Gastrocnemius medialis (tissue), 4 donors: ENCODE measurements around the gene ZMPSTE24. TPM values are rescaled to one million over a fixed set of nuclear protein-coding genes. Genes with fewer than 3 reads are reported as not detected.

Source experiments
- ATAC-seq, 2 donors: fragments of 150-250 bp; one replicate each; pipeline ENCODE4 v1.9.1; 2016
- DNase-seq, 2 donors: peaks; one replicate each; pipeline ENCODE4 v3.0.0-alpha.2; 2019
- H3K27ac ChIP-seq, 4 donors: fragments of 200-600 bp; sonication (generic); 1 replicate in 1 of 4; 2 replicates in 3 of 4; pipeline ENCODE4 v1.5.1; 2016 to 2018; ENCODE audit warnings: mild to moderate bottlenecking in 2 of 4, moderate library complexity in 1 of 4
- H3K27me3 ChIP-seq, 3 donors: fragments of 200-600 bp; sonication (generic) in 2 of 3; 1 replicate in 1 of 3; 2 replicates in 2 of 3; pipeline versions ENCODE4 v1.5.1 to v1.6.0; 2016 to 2019; ENCODE audit warnings: mild to moderate bottlenecking in 1 of 3, moderate library complexity in 1 of 3
- H3K36me3 ChIP-seq, 2 donors: fragments of 200-600 bp; sonication (generic) in 1 of 2; one replicate each; pipeline ENCODE4 v1.5.1; 2017 to 2018
- H3K4me1 ChIP-seq, 2 donors: fragments of 200-600 bp; sonication (generic) in 1 of 2; one replicate each; pipeline ENCODE4 v1.5.1; 2016 to 2017; ENCODE audit warnings: mild to moderate bottlenecking in 2 of 2
- H3K4me3 ChIP-seq, 4 donors: fragments of 200-600 bp; sonication (generic) in 3 of 4; 1 replicate in 1 of 4; 2 replicates in 3 of 4; pipeline ENCODE4 v1.5.1; 2016 to 2019; ENCODE audit warnings: mild to moderate bottlenecking in 2 of 4
- H3K9me3 ChIP-seq, 3 donors: fragments of 200-600 bp; sonication (generic) in 2 of 3; 1 replicate in 1 of 3; 2 replicates in 2 of 3; pipeline ENCODE4 v1.5.1; 2016 to 2019
- CTCF ChIP-seq, 5 experiments: fragments of 450-650 bp in 3 of 5; fragments of 200-600 bp in 2 of 5; sonication (generic) in 2 of 5; IDR thresholded peaks in 4 of 5; conservative IDR thresholded peaks in 1 of 5; 1 replicate in 4 of 5; 2 replicates in 1 of 5; pipeline ENCODE4 v1.5.1; 2016 to 2019; ENCODE audit warnings: antibody characterized with exemption in 5 of 5, mild to moderate bottlenecking in 3 of 5, moderate library complexity in 3 of 5
- POLR2A ChIP-seq, 2 donors: fragments of 450-650 bp; IDR thresholded peaks; one replicate each; pipeline ENCODE4 v1.6.1; 2017; ENCODE audit warnings: antibody characterized with exemption in 2 of 2, mild to moderate bottlenecking in 2 of 2, moderate library complexity in 2 of 2
- in situ Hi-C, 4 donors: fragments of 200-750 bp; cut with MboI; loops; one replicate each; pipeline versions ENCODE4 v1.15.0 to v1.8.0; 2017; ENCODE audit warnings: low sequenced_read_pairs in 4 of 4
- intact Hi-C: fragments of 100-400 bp; cut with DNase I; formaldehyde crosslinking; loops from one replicate; pipeline ENCODE4 v1.15.1; 2023; ENCODE audit warnings: low total_unique reads
- total RNA-seq, 4 donors: library from RNA; depleted of rRNA; stranded (reverse); fragments of >200 nt; gene quantifications; one replicate each; pipeline versions ENCODE4 v1.1.0 to v1.2.3, GENCODE V29; 2016

Gene ZMPSTE24
- total RNA-seq, 4 donors from 2014 or later, result 19.9 to 31.9 (median 24.0) TPM

- H3K27ac ChIP-seq, result no peak overlapping the region
- TF ChIP-seq POLR2A (IDR thresholded peaks at IDR 0.05), result no peak
- TF ChIP-seq CTCF (IDR thresholded peaks at IDR 0.05 in 4 of 5, conservative IDR thresholded peaks at IDR 0.05 in 1 of 5), result no peak
- no peak overlapping the region for H3K4me3 ChIP-seq
- intact Hi-C loops, result no loop called here
- peaks cover 14 to 20% (median 17%) of the 10 kb centered on the region in 3 donors for H3K27me3 ChIP-seq
- peaks cover 4 to 8% of the 10 kb centered on the region in 2 donors for H3K4me1 ChIP-seq
- DNase-seq, result no peak
- ATAC-seq, result no peak
- H3K36me3 ChIP-seq, result no peaks in the 10 kb centered on the region
- no peaks in the 10 kb centered on the region for H3K9me3 ChIP-seq
- in situ Hi-C loops, result no loop called here
Measured at GRCh38 chr1:40311692-40312091, 53.7 kb downstream of the ZMPSTE24 start.

GRCh38 chr1:40312238-40313205, 54.5 kb downstream of the ZMPSTE24 start:
- intact Hi-C loops, result no loop called here
- H3K4me1 ChIP-seq, result peaks cover 4 to 8% of the 10 kb centered on the region in 2 donors
- no peak for TF ChIP-seq CTCF (IDR thresholded peaks at IDR 0.05 in 4 of 5, conservative IDR thresholded peaks at IDR 0.05 in 1 of 5)
- no peak for TF ChIP-seq POLR2A (IDR thresholded peaks at IDR 0.05)
- ATAC-seq, result no peak
- in situ Hi-C loops, result no loop called here
- peaks cover 21 to 28% (median 25%) of the 10 kb centered on the region in 3 donors for H3K27me3 ChIP-seq
- no peak overlapping the region for H3K27ac ChIP-seq
- no peaks in the 10 kb centered on the region for H3K9me3 ChIP-seq
- no peaks in the 10 kb centered on the region for H3K36me3 ChIP-seq
- no peak overlapping the region for H3K4me3 ChIP-seq
- DNase-seq, result no peak

GRCh38 chr1:40313329-40313957, 55.4 kb downstream of the ZMPSTE24 start:
- ATAC-seq (no peak), DNase-seq (no peak)
- Histone ChIP-seq H3K4me3 (no peak overlapping the region), H3K4me1 (peaks cover 4 to 8% of the 10 kb centered on the region in 2 donors), H3K27me3 (peaks cover 28 to 38% (median 30%) of the 10 kb centered on the region in 3 donors), H3K9me3 (no peaks in the 10 kb centered on the region), H3K27ac (no peak overlapping the region), H3K36me3 (no peaks in the 10 kb centered on the region)
- no peak for TF ChIP-seq POLR2A (IDR thresholded peaks at IDR 0.05)
- TF ChIP-seq CTCF (IDR thresholded peaks at IDR 0.05 in 4 of 5, conservative IDR thresholded peaks at IDR 0.05 in 1 of 5), result no peak
- intact Hi-C loops, result no loop called here
- in situ Hi-C loops, result no loop called here

- ATAC-seq (no peak), DNase-seq (no peak)
- Histone ChIP-seq H3K4me1 (peaks cover 4 to 8% of the 10 kb centered on the region in 2 donors), H3K27me3 (peaks cover 31 to 39% (median 33%) of the 10 kb centered on the region in 3 donors), H3K36me3 (no peaks in the 10 kb centered on the region), H3K9me3 (no peaks in the 10 kb centered on the region), H3K27ac (no peak overlapping the region), H3K4me3 (no peak overlapping the region)
- intact Hi-C loops (loop anchor here (2.0 kb wide), 1 partner anchor 161 kb away; no protein-coding TSS in a partner anchor), in situ Hi-C loops (no loop called here)
- TF ChIP-seq CTCF (IDR thresholded peaks at IDR 0.05 in 4 of 5, conservative IDR thresholded peaks at IDR 0.05 in 1 of 5) (no peak), POLR2A (IDR thresholded peaks at IDR 0.05) (no peak)
Measured at GRCh38 chr1:40313958-40314720, 56.1 kb downstream of the ZMPSTE24 start.
